Measurements from ENCODE around the gene SLC25A10. TPM values are rescaled to one million over a fixed set of nuclear protein-coding genes. Genes with fewer than 3 reads are reported as not detected.
"Not testable (repeated sequence)": the region's sequence is repeated elsewhere in the genome, so short reads cannot be mapped to it uniquely, and the experiment has no call there.

SLC25A10 gene
- total RNA-seq, 1 experiment from 2014 or later, result 106 TPM

GRCh38 chr17:81719410-81720266 lies 7.6 kb downstream of the SLC25A10 start:
- DNase-seq (ENCODE audit: low read depth), result no peak

GRCh38 chr17:81720267-81721071 lies 8.4 kb downstream of the SLC25A10 start:
- no peak for DNase-seq (ENCODE audit: low read depth)

GRCh38 chr17:81722184-81723120 lies 10.4 kb downstream of the SLC25A10 start:
- peak; percentile 52 for DNase-seq (ENCODE audit: low read depth)

- DNase-seq (ENCODE audit: low read depth), result no peak
Measured at GRCh38 chr17:81723651-81724209, 11.6 kb downstream of the SLC25A10 start.

- DNase-seq (ENCODE audit: low read depth), result no peak
Measured at GRCh38 chr17:81725439-81725838, 13.4 kb downstream of the SLC25A10 start.

GRCh38 chr17:81726004-81726403 lies 13.9 kb downstream of the SLC25A10 start:
- no peak for DNase-seq (ENCODE audit: low read depth)

GRCh38 chr17:81727324-81728031 lies 15.4 kb downstream of the SLC25A10 start:
- no peak for DNase-seq (ENCODE audit: low read depth)

GRCh38 chr17:81733507-81734404 lies 21.7 kb downstream of the SLC25A10 start:
- DNase-seq (ENCODE audit: low read depth), result peak; percentile 75

GRCh38 chr17:81734405-81735263 lies 22.6 kb downstream of the SLC25A10 start:
- no peak for DNase-seq (ENCODE audit: low read depth)

- no peak for DNase-seq (ENCODE audit: low read depth)
Measured at GRCh38 chr17:81735264-81736102, 23.4 kb downstream of the SLC25A10 start.

GRCh38 chr17:81737947-81738800 lies 26.1 kb downstream of the SLC25A10 start:
- DNase-seq (ENCODE audit: low read depth), result no peak

- no peak for DNase-seq (ENCODE audit: low read depth)
Measured at GRCh38 chr17:81738801-81739393, 26.8 kb downstream of the SLC25A10 start.

- DNase-seq (ENCODE audit: low read depth), result not testable (repeated sequence)
Measured at GRCh38 chr17:81739593-81739992, 27.5 kb downstream of the SLC25A10 start.

- no peak for DNase-seq (ENCODE audit: low read depth)
Measured at GRCh38 chr17:81740395-81740961, 28.4 kb downstream of the SLC25A10 start.

- DNase-seq (ENCODE audit: low read depth), result no peak
Measured at GRCh38 chr17:81741049-81741593, 29.0 kb downstream of the SLC25A10 start.

Measured in HT1080 (cell line).